HUES6 (cell line): ENCODE measurements around the gene KCNJ6.

Source experiments
- H3K27ac ChIP-seq: 2 replicates; pipeline ENCODE4 v1.7.0; 2013; ENCODE audit warnings: low read depth, mild to moderate bottlenecking, low read length, inconsistent platforms
- H3K27me3 ChIP-seq: 2 replicates; pipeline ENCODE4 v1.6.1; 2013; ENCODE audit warnings: low read length; ENCODE audit not compliant: control insufficient read depth, insufficient read depth
- H3K36me3 ChIP-seq: 2 replicates; pipeline ENCODE4 v1.6.1; 2013; ENCODE audit warnings: low read length; ENCODE audit not compliant: control insufficient read depth, insufficient read depth
- H3K4me1 ChIP-seq: 2 replicates; pipeline ENCODE4 v1.6.1; 2013; ENCODE audit warnings: low read length; ENCODE audit not compliant: control insufficient read depth, insufficient read depth
- H3K4me3 ChIP-seq: 2 replicates; pipeline ENCODE4 v1.5.1; 2013; ENCODE audit warnings: low read depth, low read length
- H3K9ac ChIP-seq: one replicate; pipeline ENCODE4 v1.6.1; 2013; ENCODE audit warnings: mild to moderate bottlenecking, low read length
- H3K9me3 ChIP-seq: 2 replicates; pipeline ENCODE4 v1.6.1; 2013; ENCODE audit warnings: low read depth, low read length; ENCODE audit not compliant: control insufficient read depth, insufficient read depth

Gene KCNJ6

GRCh38 chr21:37626320-37626719 lies 289.9 kb downstream of the KCNJ6 start:
- Histone ChIP-seq H3K36me3 (no peaks in the 10 kb centered on the region), H3K27me3 (no peaks in the 10 kb centered on the region), H3K4me3 (no peak overlapping the region), H3K4me1 (peaks cover 17% of the 10 kb centered on the region), H3K9me3 (peaks cover 9% of the 10 kb centered on the region), H3K27ac (no peak overlapping the region), H3K9ac (no peak overlapping the region)

GRCh38 chr21:37623689-37624088 lies 292.6 kb downstream of the KCNJ6 start:
- peaks cover 5% of the 10 kb centered on the region; the same call in 1 of the 2 replicates for H3K9me3 ChIP-seq
- H3K27me3 ChIP-seq, result no peaks in the 10 kb centered on the region
- peaks cover 10% of the 10 kb centered on the region for H3K4me1 ChIP-seq
- no peak overlapping the region for H3K4me3 ChIP-seq
- no peak overlapping the region for H3K27ac ChIP-seq
- no peak overlapping the region for H3K9ac ChIP-seq
- H3K36me3 ChIP-seq, result no peaks in the 10 kb centered on the region

DNA sequence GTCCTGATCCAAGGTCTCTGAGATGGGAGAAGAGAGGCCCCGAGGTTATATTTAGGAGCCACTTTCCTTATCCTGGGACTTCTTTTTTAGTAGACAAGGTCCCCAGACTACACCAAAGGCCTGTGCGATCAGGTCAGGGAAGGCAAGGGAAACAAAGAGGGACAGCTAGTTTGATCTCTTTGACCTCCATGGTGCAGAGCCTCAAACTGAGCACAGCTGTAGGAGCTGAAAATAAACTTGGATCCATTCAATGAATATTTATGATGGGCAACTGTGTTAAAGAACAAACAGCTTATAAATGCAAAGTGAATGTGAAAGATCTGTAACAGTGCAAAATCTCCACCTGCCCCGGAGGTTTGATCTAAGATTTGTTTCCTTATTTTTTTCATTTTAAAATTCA lies 293.1 kb downstream of the KCNJ6 start:
- Histone ChIP-seq H3K4me1 (peaks cover 10% of the 10 kb centered on the region), H3K9ac (no peak overlapping the region), H3K9me3 (no peaks in the 10 kb centered on the region; the same call in 1 of the 2 replicates), H3K27me3 (no peaks in the 10 kb centered on the region), H3K27ac (no peak overlapping the region), H3K4me3 (no peak overlapping the region), H3K36me3 (no peaks in the 10 kb centered on the region)

GRCh38 chr21:37622755-37623154 lies 293.5 kb downstream of the KCNJ6 start:
- H3K4me3 ChIP-seq, result no peak overlapping the region
- no peaks in the 10 kb centered on the region for H3K36me3 ChIP-seq
- no peaks in the 10 kb centered on the region for H3K27me3 ChIP-seq
- peaks cover 10% of the 10 kb centered on the region for H3K4me1 ChIP-seq
- H3K9ac ChIP-seq, result no peak overlapping the region
- H3K27ac ChIP-seq, result no peak overlapping the region
- H3K9me3 ChIP-seq, result no peaks in the 10 kb centered on the region

DNA sequence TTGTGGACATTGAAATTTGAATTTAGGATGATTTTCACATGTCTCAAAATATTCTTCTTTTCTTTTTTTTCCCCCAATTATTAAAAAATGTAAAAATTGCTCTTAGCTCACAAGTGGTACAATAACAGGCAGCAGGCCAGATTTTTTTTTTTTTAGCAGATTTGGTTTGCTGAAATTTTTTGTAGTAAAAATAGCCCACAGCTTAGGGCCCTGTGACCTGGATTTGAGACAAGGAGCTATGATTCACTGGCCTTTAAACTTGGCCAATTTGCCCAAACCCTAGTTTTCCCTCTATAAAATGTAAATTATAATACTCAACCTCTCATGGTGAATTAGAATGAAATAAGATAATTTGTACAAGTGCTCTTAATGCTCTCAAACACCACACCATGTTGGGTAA lies 295.9 kb downstream of the KCNJ6 start:
- Histone ChIP-seq H3K9me3 (no peaks in the 10 kb centered on the region), H3K36me3 (no peaks in the 10 kb centered on the region), H3K4me1 (peaks cover 3% of the 10 kb centered on the region; the same call in 1 of the 2 replicates), H3K27me3 (no peaks in the 10 kb centered on the region), H3K27ac (no peak overlapping the region), H3K4me3 (no peak overlapping the region), H3K9ac (no peak overlapping the region)

- Histone ChIP-seq H3K9ac (no peak overlapping the region), H3K27ac (no peak overlapping the region), H3K36me3 (no peaks in the 10 kb centered on the region), H3K4me1 (no peaks in the 10 kb centered on the region; the same call in 1 of the 2 replicates), H3K9me3 (peaks cover 2% of the 10 kb centered on the region), H3K27me3 (no peaks in the 10 kb centered on the region), H3K4me3 (no peak overlapping the region)
Measured at GRCh38 chr21:37619464-37619974, 296.7 kb downstream of the KCNJ6 start.

DNA sequence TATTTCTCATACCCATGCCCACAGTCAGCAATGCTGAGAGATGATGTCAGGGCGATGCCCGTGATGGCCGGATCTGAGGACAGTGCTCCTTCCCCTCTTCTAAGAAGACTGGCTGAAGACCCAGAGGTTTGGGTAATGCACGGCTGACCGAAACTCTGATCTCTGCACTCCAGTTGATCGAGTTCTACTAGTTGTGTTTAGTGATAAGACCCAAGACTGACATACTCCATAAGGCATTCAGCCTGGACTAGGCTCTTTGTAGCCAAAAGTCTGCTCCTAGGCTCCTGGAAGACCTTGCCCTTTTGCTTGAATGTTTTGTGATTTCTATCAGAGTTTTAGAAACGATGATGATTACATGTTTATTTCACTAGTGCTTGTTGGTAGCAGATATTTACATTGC lies 298.2 kb downstream of the KCNJ6 start:
- Histone ChIP-seq H3K27ac (no peak overlapping the region), H3K27me3 (no peaks in the 10 kb centered on the region), H3K36me3 (no peaks in the 10 kb centered on the region), H3K4me1 (no peaks in the 10 kb centered on the region), H3K4me3 (no peak overlapping the region), H3K9ac (no peak overlapping the region), H3K9me3 (peaks cover 14% of the 10 kb centered on the region)

DNA sequence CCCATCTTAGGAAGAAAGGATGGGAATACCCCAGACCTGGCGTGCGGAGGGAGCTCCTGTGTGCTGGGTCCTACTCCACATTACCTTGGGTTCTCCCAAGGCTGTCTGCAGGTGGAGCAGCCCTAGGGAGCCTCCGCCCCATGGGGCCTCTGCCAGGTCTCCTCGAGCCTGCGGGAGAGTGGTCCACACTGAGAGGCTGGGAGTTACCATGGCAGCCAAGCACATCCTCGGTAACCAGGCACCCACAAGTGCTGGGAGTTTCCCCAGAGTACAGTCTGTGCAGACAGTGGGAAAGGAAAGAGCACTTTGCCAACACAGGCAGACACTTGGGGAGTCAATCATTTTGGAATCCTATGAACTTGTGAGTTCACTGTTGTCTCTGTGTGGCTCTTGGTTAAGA lies 300.3 kb downstream of the KCNJ6 start:
- H3K9ac ChIP-seq, result no peak overlapping the region
- no peaks in the 10 kb centered on the region for H3K36me3 ChIP-seq
- H3K27me3 ChIP-seq, result no peaks in the 10 kb centered on the region
- no peak overlapping the region for H3K4me3 ChIP-seq
- peaks cover 29% of the 10 kb centered on the region for H3K9me3 ChIP-seq
- H3K27ac ChIP-seq, result no peak overlapping the region
- no peaks in the 10 kb centered on the region for H3K4me1 ChIP-seq

- H3K4me1 ChIP-seq, result no peaks in the 10 kb centered on the region
- H3K27me3 ChIP-seq, result no peaks in the 10 kb centered on the region
- no peak overlapping the region for H3K4me3 ChIP-seq
- no peaks in the 10 kb centered on the region for H3K36me3 ChIP-seq
- peaks cover 33% of the 10 kb centered on the region for H3K9me3 ChIP-seq
- H3K27ac ChIP-seq, result no peak overlapping the region
- no peak overlapping the region for H3K9ac ChIP-seq
Measured at GRCh38 chr21:37614351-37614875, 301.8 kb downstream of the KCNJ6 start.

- Histone ChIP-seq H3K27ac (no peak overlapping the region), H3K4me3 (no peak overlapping the region), H3K4me1 (no peaks in the 10 kb centered on the region), H3K9me3 (peaks cover 18% of the 10 kb centered on the region; the same call in 1 of the 2 replicates), H3K27me3 (no peaks in the 10 kb centered on the region), H3K9ac (no peak overlapping the region), H3K36me3 (no peaks in the 10 kb centered on the region)
Measured at GRCh38 chr21:37607081-37607480, 309.2 kb downstream of the KCNJ6 start.

GRCh38 chr21:37606549-37606948 lies 309.7 kb downstream of the KCNJ6 start:
- Histone ChIP-seq H3K9me3 (peaks cover 15% of the 10 kb centered on the region; the same call in 1 of the 2 replicates), H3K4me3 (no peak overlapping the region), H3K4me1 (no peaks in the 10 kb centered on the region), H3K27me3 (no peaks in the 10 kb centered on the region), H3K27ac (no peak overlapping the region), H3K36me3 (no peaks in the 10 kb centered on the region), H3K9ac (no peak overlapping the region)
